ENCODE data around the gene KCNJ8. TPM values are rescaled to one million over a fixed set of nuclear protein-coding genes. Genes with fewer than 3 reads are reported as not detected.

KCNJ8 gene
- total and polyA plus RNA-seq, 2 of the 8 experiments (the other 6 are each of a cell fraction or from before 2014, with no cell fraction given) = 0.48 to 1.4 TPM

DNA sequence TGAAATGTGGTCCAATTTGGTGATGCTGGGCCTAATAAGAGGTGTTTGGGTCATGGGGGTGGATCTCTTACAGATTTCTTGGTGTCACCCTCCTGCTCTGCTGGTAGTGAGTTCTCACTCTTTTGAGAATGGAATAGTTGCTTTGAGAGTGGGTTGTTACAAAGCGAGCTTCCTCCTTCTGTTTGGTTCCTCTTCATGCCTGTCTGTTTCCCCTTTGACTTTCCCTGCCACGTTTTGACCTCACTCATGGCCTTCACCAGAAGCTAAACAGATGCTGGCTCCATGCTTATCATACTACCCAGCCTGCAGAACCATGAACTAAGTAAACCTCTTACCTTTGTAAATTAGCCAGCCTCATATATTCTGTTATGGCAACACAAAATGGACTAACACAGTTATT, 59.1 kb downstream of the KCNJ8 start:
- ChIA-PET POLR2A (ENCODE audit: partially characterized antibody) (no interaction called here), CTCF (ENCODE audit: partially characterized antibody) (interaction anchor here (1.0 kb wide), 1 partner anchor 266 kb away, joined by 4 read pairs; no protein-coding TSS in a partner anchor)
- FAIRE-seq (no peak), DNase-seq (ENCODE audit: low read depth in 1 of 2, low spot score in 2 of 2) (no peak)
- Histone ChIP-seq H4K20me1 (replicated peaks in 1 of 2; ENCODE audit: control insufficient read depth in 1 of 2, insufficient read depth in 2 of 2, low read length in 2 of 2) (no peaks in the 10 kb centered on the region), H2AK5ac (ENCODE audit: low read depth, low read length) (no peak overlapping the region), H2BK15ac (ENCODE audit: low read length) (no peak overlapping the region), H2AFZ (ENCODE audit: low read length) (no peak overlapping the region), H3K79me2 (ENCODE audit: control insufficient read depth in 1 of 2, insufficient read depth in 2 of 2, low read length in 2 of 2) (no peaks in the 10 kb centered on the region), H3K4me1 (replicated peaks in 1 of 4; ENCODE audit: control insufficient read depth in 3 of 4, insufficient read depth in 4 of 4, low read length in 3 of 4) (no peaks in the 10 kb centered on the region), H2BK12ac (ENCODE audit: low read depth, low read length) (no peak overlapping the region), H3K4ac (replicated peaks; ENCODE audit: insufficient read length, low read depth, low read length) (no peak overlapping the region), H4K5ac (ENCODE audit: insufficient read length, low read depth, low read length) (no peak overlapping the region), H3K9ac (replicated peaks in 1 of 4; ENCODE audit: extremely low read depth in 1 of 4, low read depth in 3 of 4, low read length in 3 of 4) (no peak overlapping the region), H4K8ac (ENCODE audit: extremely low read depth, insufficient read depth, low read length) (no peak overlapping the region), H2BK120ac (replicated peaks; ENCODE audit: low read depth, low read length) (no peak overlapping the region), H2BK20ac (ENCODE audit: low read length) (no peak overlapping the region), H3K27ac (ENCODE audit: low read depth, low read length) (no peak overlapping the region), H3K18ac (ENCODE audit: extremely low read depth, low read length) (no peak overlapping the region), H3K36me3 (ENCODE audit: control insufficient read depth in 2 of 4, insufficient read depth in 4 of 4, low read length in 3 of 4) (no peaks in the 10 kb centered on the region), H3K79me1 (ENCODE audit: low read depth, low read length) (no peaks in the 10 kb centered on the region), H3K27me3 (replicated peaks in 1 of 4; ENCODE audit: control insufficient read depth in 3 of 4, extremely low read depth in 1 of 4, insufficient read depth in 3 of 4, low read length in 3 of 4) (no peaks in the 10 kb centered on the region), H3K23me2 (ENCODE audit: low read depth, low read length) (no peaks in the 10 kb centered on the region), H4K91ac (replicated peaks; ENCODE audit: insufficient read length, low read length) (no peak overlapping the region), H3K56ac (replicated peaks; ENCODE audit: insufficient read length, low read depth, low read length) (no peak overlapping the region), H3K4me3 (ENCODE audit: extremely low read depth in 1 of 4, insufficient read depth in 2 of 4, low read depth in 3 of 4, low read length in 4 of 4) (no peak overlapping the region), H3K23ac (ENCODE audit: insufficient read length) (no peak overlapping the region), H3K14ac (ENCODE audit: insufficient read length) (no peak overlapping the region), H3K9me3 (ENCODE audit: insufficient read depth in 2 of 2, low read depth in 1 of 2, low read length in 1 of 2) (no peaks in the 10 kb centered on the region), H3K4me2 (ENCODE audit: insufficient read depth in 1 of 2, low read depth in 2 of 2, low read length in 2 of 2) (no peak overlapping the region), H2BK5ac (ENCODE audit: low read depth, low read length) (no peak overlapping the region)
- 74% methylated on average over 2 of the region's 2 CpGs; no CpG with 5 or more reads in 1 of the 2 experiments for WGBS, 2 experiments (ENCODE audit: extremely low coverage in 1 of 2, insufficient coverage in 1 of 2, insufficient read length in 1 of 2, insufficient replicate concordance in 2 of 2, low coverage in 1 of 2, low lambda C conversion rate in 2 of 2, missing lambda C conversion rate in 1 of 2)
- TF ChIP-seq CHD2 (IDR thresholded peaks at IDR 0.05; ENCODE audit: low read length) = no peak
- TF ChIP-seq CREB1 (IDR thresholded peaks at IDR 0.05) = no peak
- TF ChIP-seq SRF (IDR thresholded peaks at IDR 0.05; ENCODE audit: low read depth, low read length) = no peak
- TF ChIP-seq SP1 (IDR thresholded peaks at IDR 0.05; ENCODE audit: low read depth, low read length) = no peak
- no peak for TF ChIP-seq KDM5A (IDR thresholded peaks at IDR 0.05; ENCODE audit: low read length)
- TF ChIP-seq RAD21 (IDR thresholded peaks at IDR 0.05 in 1 of 2, conservative IDR thresholded peaks at IDR 0.05 in 1 of 2; ENCODE audit: low read depth in 2 of 2, low read length in 2 of 2) = no peak
- no peak for TF ChIP-seq HDAC2 (IDR thresholded peaks at IDR 0.05; ENCODE audit: borderline replicate concordance in 1 of 2, low read depth in 2 of 2, low read length in 2 of 2)
